Measurements from ENCODE around the gene HAGH.

DNA sequence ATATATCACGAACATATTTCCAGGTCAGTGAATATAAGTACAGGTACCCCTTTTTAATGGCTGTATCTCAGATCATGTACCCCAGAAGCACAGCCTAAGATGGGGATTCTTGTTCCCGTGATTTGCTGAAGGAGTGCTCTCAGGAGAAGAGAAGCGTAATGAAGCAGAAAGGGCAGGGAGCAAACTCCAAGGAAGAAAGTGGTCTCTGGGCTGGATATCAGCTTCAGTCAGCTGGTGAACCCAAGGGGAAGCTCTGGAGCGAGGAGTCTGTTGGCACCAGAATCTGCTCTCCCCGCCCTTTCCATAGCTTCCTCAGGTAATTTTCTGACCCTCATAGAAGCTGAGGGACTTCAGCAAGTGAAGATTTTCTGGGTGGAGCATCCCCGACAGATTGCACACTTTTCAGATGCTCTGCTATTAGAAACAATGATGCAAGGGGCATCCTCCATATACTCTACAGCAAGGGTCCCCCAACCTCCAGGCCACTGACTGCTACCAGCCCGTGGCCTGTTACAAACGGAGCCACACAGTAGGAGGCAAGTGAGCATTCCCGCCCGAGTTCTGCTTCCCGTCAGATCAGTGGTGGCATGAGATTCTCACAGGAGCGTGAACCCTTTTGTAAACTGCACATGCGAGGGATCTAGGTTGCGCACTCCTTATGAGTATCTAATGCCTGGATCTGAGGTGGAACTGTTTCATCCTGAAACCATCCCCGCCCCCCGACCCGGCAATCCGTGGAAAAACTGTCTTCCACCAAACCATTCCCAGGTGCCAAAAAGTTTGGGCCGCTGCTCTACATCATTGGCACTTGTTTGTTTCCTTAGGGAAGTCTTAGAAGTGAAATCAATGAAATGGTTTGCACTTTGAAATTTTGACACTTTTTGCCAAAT is 4.8 kb upstream of the HAGH start:
- TF ChIP-seq PPARA (CRISPR knock-in tag; IDR thresholded peaks at IDR 0.05; ENCODE audit: borderline replicate concordance) (no peak), SNAI2 (CRISPR knock-in tag; IDR thresholded peaks at IDR 0.05) (no peak), TCF4 (CRISPR knock-in tag; IDR thresholded peaks at IDR 0.05; ENCODE audit: borderline replicate concordance) (no peak), ZNF70 (CRISPR knock-in tag; IDR thresholded peaks at IDR 0.05) (no peak), ZFP3 (CRISPR knock-in tag; IDR thresholded peaks at IDR 0.05) (no peak), BACH2 (CRISPR knock-in tag; IDR thresholded peaks at IDR 0.05; ENCODE audit: borderline replicate concordance) (no peak), CSDC2 (CRISPR knock-in tag; IDR thresholded peaks at IDR 0.05) (no peak), ARNTL (CRISPR knock-in tag; IDR thresholded peaks at IDR 0.05; ENCODE audit: borderline replicate concordance, low read depth) (no peak)
- TF ChIP-seq, protein P1, sequence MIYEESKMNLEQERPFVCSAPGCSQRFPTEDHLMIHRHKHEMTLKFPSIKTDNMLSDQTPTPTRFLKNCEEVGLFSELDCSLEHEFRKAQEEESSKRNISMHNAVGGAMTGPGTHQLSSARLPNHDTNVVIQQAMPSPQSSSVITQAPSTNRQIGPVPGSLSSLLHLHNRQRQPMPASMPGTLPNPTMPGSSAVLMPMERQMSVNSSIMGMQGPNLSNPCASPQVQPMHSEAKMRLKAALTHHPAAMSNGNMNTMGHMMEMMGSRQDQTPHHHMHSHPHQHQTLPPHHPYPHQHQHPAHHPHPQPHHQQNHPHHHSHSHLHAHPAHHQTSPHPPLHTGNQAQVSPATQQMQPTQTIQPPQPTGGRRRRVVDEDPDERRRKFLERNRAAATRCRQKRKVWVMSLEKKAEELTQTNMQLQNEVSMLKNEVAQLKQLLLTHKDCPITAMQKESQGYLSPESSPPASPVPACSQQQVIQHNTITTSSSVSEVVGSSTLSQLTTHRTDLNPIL (CRISPR knock-in tag; IDR thresholded peaks at IDR 0.05; ENCODE audit: low read depth) = no peak
- TF ChIP-seq, protein P2, sequence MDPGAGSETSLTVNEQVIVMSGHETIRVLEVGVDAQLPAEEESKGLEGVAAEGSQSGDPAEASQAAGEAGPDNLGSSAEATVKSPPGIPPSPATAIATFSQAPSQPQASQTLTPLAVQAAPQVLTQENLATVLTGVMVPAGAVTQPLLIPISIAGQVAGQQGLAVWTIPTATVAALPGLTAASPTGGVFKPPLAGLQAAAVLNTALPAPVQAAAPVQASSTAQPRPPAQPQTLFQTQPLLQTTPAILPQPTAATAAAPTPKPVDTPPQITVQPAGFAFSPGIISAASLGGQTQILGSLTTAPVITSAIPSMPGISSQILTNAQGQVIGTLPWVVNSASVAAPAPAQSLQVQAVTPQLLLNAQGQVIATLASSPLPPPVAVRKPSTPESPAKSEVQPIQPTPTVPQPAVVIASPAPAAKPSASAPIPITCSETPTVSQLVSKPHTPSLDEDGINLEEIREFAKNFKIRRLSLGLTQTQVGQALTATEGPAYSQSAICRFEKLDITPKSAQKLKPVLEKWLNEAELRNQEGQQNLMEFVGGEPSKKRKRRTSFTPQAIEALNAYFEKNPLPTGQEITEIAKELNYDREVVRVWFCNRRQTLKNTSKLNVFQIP (CRISPR knock-in tag; IDR thresholded peaks at IDR 0.05; ENCODE audit: borderline replicate concordance, low read depth) = no peak
- TF ChIP-seq, protein P3, sequence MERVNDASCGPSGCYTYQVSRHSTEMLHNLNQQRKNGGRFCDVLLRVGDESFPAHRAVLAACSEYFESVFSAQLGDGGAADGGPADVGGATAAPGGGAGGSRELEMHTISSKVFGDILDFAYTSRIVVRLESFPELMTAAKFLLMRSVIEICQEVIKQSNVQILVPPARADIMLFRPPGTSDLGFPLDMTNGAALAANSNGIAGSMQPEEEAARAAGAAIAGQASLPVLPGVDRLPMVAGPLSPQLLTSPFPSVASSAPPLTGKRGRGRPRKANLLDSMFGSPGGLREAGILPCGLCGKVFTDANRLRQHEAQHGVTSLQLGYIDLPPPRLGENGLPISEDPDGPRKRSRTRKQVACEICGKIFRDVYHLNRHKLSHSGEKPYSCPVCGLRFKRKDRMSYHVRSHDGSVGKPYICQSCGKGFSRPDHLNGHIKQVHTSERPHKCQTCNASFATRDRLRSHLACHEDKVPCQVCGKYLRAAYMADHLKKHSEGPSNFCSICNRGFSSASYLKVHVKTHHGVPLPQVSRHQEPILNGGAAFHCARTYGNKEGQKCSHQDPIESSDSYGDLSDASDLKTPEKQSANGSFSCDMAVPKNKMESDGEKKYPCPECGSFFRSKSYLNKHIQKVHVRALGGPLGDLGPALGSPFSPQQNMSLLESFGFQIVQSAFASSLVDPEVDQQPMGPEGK (CRISPR knock-in tag; IDR thresholded peaks at IDR 0.05; ENCODE audit: borderline replicate concordance) = no peak
- TF ChIP-seq, protein P4, sequence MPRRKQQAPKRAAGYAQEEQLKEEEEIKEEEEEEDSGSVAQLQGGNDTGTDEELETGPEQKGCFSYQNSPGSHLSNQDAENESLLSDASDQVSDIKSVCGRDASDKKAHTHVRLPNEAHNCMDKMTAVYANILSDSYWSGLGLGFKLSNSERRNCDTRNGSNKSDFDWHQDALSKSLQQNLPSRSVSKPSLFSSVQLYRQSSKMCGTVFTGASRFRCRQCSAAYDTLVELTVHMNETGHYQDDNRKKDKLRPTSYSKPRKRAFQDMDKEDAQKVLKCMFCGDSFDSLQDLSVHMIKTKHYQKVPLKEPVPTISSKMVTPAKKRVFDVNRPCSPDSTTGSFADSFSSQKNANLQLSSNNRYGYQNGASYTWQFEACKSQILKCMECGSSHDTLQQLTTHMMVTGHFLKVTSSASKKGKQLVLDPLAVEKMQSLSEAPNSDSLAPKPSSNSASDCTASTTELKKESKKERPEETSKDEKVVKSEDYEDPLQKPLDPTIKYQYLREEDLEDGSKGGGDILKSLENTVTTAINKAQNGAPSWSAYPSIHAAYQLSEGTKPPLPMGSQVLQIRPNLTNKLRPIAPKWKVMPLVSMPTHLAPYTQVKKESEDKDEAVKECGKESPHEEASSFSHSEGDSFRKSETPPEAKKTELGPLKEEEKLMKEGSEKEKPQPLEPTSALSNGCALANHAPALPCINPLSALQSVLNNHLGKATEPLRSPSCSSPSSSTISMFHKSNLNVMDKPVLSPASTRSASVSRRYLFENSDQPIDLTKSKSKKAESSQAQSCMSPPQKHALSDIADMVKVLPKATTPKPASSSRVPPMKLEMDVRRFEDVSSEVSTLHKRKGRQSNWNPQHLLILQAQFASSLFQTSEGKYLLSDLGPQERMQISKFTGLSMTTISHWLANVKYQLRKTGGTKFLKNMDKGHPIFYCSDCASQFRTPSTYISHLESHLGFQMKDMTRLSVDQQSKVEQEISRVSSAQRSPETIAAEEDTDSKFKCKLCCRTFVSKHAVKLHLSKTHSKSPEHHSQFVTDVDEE (CRISPR knock-in tag; IDR thresholded peaks at IDR 0.05) = no peak
